Kidney glomerular epithelial cell (primary cell): ENCODE data around the gene NRG4.
"Not testable (repeated sequence)": the region's sequence is repeated elsewhere in the genome, so short reads cannot be mapped to it uniquely, and the experiment has no call there.

ENCODE experiments used
- DNase-seq: peaks from one replicate; lab custom pipeline; 2025; lab: John Stamatoyannopoulos, UW

The NRG4 gene

DNA sequence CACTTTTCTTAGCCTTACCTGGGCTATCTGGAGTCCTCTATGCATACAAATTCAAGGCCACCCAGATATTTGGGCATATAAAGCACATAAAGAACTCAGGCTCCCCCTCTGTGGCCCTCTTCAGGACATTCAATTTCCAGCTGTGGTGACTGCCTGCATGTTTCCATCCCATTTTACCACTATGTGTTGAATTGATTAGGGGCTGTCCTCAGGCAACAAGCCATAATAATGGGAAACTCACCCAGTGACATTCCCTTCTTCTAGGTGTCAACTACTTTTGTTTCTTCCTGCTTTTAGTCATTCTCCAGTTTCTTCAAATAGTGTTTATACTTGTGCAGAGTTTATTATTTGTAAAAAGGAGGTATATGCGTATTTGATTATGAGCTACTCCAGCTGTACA, 18.0 kb downstream of the NRG4 start:
- DNase-seq = no peak

DNA sequence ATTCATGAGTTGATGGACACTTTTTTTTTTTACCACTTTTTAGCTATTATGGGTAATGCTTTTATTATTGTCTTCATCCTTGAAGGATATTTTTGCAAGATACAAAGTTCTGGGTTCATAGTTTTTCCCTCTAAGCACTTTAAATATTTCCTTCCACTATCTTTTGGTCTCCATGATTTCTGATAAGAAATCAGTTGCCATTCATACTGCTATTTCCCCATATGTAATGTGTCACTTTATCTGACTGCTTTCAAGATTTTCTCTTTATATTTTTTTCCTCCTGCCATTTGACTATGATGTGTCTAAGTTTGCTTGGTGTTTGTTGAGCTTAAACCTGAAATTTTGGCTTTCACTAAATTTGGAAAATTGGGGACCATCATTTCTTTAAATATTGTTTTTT, 19.3 kb downstream of the NRG4 start:
- DNase-seq = no peak

GRCh38 chr15:75989875-75990274, 22.3 kb downstream of the NRG4 start:
- DNase-seq = no peak

- DNase-seq = no peak
These were observed 23.2 kb downstream of the NRG4 start for GRCh38 chr15:75989045-75989444.

DNA sequence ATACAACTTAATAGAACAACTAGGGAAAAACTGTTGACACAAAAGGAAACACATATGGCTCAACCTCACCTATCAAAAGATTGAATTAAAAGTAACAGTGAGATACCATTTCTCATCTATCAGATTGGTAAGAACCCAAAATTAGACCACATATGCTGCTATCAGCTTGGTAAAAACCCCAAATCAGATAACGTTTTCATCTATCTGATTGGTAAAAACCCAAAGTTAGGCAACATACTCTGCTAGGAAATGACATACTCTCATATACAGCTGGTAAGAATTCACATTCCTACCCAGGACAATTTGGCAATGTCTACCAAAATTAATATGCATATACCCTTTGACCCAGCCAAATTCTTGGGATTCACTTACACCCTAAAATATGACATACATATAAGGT, 26.3 kb downstream of the NRG4 start:
- DNase-seq = no peak

DNA sequence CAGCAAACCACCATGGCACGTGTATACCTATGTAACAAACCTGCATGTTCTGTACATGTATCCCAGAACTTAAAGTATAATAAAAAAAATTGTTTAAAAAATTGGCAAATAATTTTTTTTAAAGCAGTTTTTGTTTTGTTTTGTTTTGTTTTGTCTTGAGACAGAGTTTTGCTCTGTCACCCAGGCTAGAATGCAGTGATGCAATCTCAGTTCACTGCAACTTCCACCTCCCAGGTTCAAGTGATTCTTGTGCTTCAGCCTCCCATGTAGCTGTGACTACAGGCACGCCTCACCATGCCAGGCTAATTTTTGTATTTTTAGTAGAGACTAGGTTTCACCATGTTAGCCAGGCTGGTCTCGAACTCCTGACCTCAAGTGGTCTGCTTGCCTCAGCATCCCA, 27.5 kb downstream of the NRG4 start:
- DNase-seq = not testable (repeated sequence)

GRCh38 chr15:75982468-75982867, 29.8 kb downstream of the NRG4 start:
- no peak for DNase-seq

DNA sequence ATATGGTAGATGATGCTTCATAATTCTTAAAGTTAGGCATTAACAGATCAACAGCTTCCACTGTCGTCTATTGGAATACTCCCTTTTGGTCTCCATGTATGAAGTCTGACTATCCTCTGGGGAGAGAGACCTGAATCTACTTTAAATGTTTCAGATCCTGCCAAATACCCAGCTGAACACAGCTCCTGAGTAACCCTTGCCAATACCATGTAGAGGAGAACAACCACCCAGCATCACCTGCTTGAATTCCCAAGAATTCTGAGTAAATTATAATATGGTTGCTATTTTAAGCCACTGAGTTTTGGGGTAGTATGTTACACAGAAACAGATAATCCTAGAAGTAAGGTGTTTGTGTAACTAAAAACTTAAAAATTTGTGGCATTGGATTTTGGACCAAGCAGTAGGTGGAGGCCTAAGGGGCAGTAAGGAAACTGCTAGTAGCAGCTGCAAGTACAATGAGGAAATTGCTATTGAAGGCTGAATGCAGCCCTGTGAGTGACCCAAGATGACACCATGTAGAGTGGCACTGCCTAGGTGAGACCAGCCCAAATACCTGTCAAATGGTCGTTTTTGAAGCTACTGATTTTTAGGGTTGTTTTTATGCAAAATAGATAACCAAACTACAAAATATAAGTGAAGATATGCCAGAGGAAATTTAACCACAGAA, 30.9 kb downstream of the NRG4 start:
- no peak for DNase-seq

GRCh38 chr15:75976766-75977165, 35.5 kb downstream of the NRG4 start:
- DNase-seq = not testable (repeated sequence)

DNA sequence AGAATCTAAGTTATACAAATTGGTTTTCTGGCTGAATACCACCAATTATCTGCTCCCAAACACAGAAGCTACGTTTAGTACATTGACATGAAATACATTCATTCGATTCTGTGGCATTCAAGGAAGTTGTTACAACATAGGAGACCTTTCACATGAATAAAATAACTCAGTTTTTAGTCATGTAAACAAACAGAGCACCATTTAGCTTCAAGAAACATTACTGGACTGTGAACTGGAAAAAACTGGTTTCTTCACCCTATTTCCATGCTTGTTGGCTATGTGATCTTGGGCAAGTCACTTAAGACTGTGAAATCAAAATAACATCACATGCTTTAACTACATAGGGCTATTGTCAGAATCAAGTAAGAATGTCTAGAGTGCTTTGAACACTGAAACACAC, 46.2 kb downstream of the NRG4 start:
- no peak for DNase-seq

- no peak for DNase-seq
These were observed 50.9 kb downstream of the NRG4 start for GRCh38 chr15:75961331-75961730.

DNA sequence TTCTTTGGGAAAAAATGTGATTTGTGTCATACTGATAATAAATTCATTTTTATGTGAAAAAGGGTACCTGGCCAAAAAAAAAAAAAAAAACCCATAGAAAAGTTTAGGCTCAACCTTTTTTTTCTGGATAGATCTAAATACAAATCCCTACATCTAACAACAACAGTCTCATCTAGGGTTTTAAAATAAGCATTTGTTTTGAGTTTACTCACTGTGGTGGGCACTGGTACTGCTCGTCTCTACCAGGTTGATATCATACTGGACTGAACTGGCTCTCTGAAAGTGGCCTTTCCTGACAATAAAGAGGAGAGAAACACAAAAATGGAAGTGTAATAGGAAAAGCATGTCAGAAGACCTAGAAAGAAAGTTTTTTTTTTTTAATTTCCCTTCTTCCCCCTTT, 56.5 kb downstream of the NRG4 start:
- no peak for DNase-seq

DNA sequence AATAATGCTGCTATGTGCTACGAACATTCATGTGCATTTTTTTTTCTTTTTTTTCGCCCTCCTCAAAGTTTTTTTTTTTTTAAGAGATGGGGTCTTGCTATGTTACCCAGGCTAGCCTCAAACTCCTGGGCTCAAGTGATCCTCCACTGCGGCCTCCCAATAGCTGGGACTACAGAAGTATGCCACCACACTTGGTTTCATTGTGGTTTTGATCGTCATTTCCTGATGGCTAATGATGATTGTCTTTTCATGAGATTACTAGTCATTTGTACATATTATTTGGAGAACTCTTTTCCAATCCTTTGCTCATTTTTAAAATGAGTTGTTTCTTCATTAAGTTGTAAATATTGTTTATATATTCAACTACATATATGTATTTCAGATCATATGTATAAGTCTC, 59.7 kb downstream of the NRG4 start:
- DNase-seq = no peak

GRCh38 chr15:75948761-75949296, 63.4 kb downstream of the NRG4 start:
- DNase-seq = no peak

DNA sequence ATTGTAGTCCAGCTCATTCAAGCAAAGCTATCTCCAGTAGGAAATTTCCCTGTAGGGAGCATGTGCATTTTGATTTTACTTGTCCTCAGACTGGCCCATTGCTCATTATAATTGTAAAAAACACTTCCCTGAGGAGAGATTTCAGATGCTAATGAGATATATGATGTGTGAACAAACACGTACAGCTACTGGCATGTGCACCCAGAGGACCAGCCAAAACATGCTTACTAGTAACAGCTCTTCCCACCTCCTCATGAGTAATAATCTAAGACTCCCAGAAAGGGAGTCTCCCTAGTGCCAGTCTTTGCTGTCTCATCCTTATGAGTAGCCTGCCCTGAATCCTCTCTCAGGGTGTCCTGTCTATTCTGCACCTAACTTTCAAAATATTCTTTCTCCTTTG, 65.1 kb downstream of the NRG4 start:
- peak; percentile 71 for DNase-seq

GRCh38 chr15:75945953-75946352, 66.3 kb downstream of the NRG4 start:
- no peak for DNase-seq

GRCh38 chr15:75943713-75944215, 68.5 kb downstream of the NRG4 start:
- DNase-seq = peak; percentile 48

DNA sequence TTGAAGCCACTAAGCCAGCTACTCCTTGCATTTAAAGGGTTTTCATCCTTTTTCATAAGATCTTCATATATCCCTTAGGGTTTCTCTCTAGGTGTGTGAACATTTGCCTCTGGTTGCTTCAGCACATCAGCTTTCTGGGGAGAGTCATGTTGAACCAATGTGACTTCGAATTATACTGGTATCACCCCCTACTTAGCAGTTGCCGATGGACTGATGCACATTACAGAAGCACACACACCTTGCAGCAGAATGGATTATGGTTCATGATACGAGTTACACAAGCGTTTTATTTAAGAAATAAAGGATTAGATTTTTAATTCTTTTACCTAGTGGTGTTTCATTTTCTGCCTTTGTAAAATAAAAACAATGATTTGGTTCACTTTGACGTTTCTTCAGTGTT, 69.0 kb downstream of the NRG4 start:
- no peak for DNase-seq

- no peak for DNase-seq
These were observed 69.8 kb downstream of the NRG4 start for GRCh38 chr15:75942464-75942863.

- DNase-seq = no peak
These were observed 81.4 kb downstream of the NRG4 start for GRCh38 chr15:75930866-75931265.

GRCh38 chr15:75929799-75930565, 82.2 kb downstream of the NRG4 start:
- DNase-seq = no peak

DNA sequence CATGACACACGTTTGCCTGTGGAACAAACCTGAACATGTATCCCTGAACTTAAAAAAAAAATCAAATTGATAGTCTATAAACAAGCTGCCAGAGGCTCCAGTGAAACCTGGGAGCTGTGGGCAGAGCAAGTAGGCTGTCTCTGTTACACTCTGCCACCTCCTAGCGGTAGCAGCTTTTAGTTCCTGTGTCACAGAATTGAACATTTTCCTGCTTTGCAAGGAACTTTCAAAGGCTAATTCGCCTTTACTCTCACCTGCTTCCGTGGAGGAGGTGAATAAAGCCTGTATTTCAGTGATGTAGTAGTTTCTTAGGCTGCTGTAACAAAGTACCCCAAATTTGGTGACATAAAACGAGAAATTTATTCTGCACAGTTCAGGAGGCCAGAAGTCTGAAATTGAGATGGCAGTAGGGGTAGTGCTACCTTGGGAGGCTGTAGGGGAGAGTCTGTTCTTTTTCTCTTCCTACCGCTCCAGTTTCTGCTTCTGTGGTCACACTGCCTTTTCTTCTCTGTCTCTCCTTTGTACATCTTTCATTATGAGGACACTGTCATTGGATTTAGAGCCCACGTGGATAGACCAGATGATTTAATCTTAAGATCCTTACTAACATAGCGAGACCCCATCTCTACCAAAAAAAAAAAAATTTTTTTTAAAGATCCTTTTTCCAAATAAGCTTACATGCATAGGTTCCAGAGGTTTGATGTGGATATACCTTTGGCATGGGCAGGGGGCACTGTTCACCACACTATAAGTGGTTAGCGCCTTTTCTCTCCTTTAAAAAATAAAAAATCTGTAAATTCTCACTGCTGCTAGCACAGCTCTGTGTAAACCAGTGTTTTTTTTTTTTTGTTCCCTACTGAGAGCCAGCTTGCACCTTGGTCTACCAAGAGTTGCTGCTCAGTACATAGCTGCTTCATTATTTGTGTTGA, 83.3 kb downstream of the NRG4 start:
- no peak for DNase-seq
